ENCODE data around the gene HDAC7.

Gene HDAC7

DNA sequence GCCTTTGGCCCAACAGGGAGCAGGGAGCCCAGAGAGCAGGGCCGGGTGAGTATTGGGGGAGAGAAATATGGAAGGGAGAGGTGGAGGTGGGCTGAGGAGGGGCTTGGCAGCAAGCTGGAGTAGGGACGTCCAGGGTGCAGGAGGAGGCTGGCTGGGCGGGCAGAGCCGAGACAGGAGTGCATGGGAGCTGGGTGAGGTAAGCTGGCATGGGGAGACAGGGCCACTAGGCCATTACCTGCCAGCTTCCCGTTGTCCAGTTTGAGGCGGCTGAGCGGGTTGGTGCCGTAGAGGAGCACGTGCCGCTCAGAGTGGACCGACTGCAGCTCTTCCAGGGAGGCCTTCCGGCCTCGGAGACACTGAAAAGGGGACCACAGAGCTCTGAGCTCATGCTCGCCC is 28.4 kb downstream of the HDAC7 start:
- DNase-seq, result no peak

DNA sequence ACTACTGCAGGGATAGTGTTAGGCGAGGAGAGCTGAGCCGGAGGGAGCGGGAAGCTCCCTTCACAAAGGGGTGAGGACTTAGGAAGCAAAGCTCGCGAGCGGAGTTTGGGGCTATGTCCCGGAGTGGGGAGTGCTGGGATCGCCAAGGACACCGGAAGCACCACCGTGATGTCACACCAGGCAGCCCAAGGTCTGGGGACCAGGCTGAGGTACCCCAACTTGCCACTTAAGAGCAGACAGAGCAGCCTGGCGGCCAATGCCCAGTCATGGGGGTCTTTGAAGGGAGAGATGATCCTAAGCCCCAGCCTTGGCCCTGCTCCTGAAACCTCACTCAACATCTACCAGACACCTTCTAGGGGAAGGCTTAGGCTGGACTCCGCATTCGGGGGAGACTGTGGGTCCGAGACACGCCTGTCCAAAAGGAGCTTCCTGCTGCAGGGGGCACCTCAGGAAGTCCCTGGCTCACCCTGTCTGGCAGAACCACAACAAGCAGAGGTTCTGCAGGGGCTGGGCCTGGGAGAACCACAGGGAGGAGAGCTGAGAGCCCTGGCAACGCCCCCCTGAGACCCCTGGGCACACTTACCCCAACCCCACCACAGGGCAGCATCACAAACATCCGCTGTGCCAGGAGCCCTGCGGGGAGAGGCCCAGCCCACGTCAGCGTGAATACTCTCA is 28.9 kb downstream of the HDAC7 start:
- DNase-seq, result no peak

- no peak for DNase-seq
Measured at GRCh38 chr12:47789712-47790489, 29.8 kb downstream of the HDAC7 start.

DNA sequence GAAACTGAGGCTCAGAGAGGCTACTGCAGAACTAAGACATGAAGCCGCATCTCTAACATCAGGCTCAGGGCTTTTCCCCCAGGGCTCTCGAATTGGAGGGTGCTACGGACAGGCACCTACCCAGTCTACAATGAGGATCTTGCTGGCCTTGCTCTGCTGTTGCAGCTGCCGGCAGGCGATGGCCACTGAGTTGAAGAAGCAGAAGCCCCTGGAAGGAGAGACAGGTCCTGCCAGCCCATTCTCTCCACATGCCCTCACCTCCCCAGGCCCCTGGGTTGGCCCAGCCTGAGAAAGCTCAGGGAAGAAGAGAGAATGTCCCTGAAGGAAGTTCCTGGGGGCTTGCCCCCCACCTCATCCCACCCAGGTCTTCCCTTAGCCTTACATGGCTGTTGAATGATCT is 30.6 kb downstream of the HDAC7 start:
- DNase-seq, result no peak

DNA sequence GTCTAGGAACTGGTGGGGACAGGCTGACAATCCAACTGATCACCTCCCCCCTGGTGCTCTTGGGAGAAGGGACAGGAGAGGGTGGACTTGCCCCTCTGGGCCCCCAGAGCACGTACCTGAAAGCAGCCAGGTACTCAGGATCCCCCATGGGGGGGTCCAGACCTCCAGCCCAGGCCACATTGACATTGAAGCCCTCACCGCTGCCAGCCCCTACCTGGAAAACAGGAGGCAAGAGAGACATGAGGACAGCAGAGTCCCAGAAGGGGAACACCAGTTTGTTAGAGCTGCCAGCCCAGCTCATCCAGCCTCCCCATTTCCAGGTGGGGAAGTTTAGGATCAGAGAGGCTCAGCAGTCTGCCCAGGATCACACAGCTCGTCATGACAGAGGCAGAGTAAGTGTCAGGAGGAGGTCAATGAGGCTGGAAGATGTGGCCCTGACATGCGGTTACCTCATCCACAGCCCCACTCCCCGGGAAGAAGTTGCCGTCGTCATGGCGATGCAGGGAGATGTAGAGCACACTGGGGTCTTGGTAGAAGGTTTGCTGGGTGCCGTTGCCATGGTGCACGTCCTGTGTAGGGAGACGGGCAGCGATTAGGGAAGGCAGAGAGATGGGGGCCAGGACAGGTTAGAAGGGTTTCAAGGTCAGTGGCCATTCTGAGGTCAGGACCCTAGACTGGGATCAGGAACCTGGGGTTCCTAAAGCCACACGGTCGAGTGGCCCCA is 31.9 kb downstream of the HDAC7 start:
- DNase-seq, result no peak

GRCh38 chr12:47786662-47787280 is 32.9 kb downstream of the HDAC7 start:
- no peak for DNase-seq

DNA sequence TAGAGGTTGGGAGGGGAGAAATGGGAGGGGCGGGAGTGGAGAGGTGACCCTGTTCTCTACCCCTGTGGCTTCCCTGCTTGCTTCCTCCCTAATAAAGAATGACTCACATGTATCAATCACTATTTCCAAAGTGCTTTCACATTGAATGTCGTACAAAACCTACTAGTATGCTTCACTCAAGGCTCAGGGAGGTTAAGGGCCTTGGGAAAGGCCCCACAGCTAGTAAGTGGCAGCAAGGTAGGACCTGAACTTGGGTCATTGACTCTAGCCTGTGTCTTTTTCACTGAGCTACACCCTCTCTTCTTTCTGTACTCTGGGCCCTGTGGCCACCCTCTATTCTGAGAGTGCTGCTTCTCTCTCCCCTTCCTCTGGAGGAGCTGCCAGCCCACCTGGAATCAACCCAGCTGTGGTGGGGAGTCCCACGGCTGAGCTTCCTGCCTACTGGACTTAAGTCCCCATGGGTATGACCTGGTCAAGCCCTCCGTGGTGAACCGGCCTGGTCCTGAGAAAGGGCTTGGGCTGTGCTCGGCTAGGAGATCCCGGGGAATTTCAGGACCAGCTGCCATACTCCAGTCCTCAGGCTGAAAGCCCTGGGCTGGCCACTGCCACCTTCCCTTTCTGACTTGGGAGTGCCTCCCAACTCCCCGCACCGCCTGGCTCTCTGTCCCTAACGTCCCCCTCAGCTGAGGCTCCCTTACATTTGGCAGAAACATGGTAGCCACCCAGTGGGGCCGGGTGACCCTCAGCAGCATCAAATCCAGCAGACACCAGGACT is 33.6 kb downstream of the HDAC7 start:
- no peak for DNase-seq

DNA sequence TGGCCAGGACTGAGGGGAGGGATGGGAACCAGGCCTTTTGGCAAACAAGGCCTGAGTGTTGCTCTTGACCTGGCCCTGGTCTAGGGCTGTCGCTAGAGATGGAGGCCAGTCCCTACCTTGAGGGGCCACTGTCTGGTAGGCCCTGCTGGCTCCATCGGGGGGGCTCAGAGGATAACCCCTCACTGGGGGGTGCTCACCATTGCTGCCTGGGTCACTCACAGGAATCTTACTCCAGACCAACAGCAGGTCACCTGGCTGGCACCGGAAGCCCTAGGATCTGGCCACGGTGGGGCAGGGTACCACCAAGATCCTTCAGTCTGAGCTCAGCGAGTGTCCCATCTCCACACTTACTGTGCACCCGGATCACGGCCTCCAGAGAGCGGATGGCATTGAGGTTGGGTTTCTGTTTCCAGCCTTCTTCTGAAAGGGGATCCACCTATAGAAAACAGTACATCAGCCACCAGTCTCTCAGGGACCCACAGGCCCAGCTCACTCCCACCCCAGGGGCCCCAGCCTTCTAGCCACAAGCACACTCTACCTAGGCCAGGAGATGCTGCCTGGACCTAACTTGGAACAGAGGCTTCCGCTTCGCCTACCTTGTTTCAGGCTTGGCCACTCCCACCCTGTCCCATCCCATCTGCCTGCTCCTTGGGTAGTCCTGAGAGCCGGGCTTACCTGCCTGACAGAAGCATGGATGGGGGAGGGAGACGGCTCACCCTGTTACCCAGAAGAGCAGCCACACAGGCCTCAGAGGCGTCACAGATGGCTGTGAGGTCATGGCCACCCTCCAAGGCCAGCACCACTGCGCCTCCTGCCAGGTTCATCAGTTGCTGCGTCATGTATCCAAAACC is 34.4 kb downstream of the HDAC7 start:
- DNase-seq, result no peak

- no peak for DNase-seq
Measured at GRCh38 chr12:47783821-47784819, 35.6 kb downstream of the HDAC7 start.

DNA sequence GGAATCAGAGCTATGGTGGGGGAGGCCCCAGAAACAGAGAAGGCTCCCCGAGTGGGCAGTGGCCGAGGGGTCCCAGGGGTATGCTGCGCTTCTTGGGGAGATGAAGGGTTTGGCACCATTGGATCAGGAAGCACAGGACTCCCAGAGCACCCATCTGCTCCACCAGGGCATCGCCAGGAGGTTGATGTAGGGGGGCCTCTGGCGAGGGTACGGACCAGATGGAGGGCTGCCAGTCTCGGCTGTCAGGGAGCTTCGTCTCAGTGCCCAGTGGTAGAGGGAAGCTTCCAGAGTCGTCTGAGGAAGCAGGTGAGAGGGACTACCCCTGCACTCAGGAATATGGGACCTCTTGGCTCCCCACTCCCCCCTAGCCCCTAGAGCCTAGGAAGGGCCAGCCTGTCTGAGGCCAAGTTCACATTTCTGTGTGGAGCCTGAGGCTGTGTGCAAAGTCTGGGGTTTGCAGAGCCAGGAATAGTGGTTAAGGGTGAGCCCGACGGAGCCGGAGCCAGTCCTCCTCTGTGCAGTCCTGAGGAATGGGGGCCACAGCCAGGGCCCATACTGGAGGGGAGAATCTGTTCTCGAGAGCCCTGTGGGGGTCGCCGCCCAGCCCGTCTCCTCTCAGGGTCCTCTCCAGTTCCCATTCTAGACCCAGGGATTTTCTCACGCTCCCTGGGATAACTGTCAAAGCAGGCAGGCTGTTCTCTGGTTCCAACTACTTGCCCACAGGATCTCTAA is 36.5 kb downstream of the HDAC7 start:
- no peak for DNase-seq

- DNase-seq, result no peak
Measured at GRCh38 chr12:47782372-47782770, 37.3 kb downstream of the HDAC7 start.

DNA sequence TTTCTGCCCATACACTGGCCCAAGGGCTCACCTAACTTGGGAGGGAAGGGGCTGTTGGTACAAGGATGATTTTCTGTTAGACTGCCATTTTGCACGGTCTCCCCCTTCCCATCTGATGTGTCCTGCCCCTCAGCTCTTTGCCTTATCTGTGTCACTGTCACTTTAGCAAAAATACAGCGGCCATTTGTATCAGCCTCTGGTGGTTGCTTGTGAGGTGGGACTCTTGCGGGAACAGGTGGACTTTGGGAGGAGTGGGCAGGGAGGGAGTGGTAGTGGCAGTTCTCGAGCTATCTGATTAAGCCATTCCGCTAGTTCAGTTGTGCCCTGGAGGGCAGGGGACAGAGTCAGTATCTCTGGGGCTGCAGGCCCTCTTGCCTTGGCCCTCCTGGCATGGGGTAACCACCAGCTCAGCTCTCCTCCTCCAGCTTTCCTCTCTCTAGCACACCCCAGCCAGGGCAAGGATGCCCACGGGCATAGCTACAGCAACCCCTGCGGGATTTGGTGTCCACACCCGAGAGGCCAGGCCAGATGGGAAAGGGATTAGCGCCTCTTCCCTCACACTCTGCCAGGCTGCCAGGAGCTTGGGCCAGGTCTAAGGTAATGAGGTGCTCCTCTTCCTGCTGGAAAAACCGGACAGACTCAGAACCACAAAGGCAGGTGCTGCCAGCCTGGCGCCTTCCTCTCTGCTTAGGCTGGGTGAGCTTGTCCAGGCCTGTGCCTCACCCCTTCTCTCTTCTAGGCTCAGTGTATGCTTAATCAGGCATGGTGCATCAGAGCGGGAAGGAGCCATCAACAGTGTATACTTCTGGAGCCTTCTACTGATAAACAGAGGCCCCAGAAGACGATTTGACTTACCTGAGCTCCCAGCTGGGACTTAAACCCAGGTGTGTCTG is 38.0 kb downstream of the HDAC7 start:
- no peak for DNase-seq

- no peak for DNase-seq
Measured at GRCh38 chr12:47779943-47780504, 39.7 kb downstream of the HDAC7 start.

DNA sequence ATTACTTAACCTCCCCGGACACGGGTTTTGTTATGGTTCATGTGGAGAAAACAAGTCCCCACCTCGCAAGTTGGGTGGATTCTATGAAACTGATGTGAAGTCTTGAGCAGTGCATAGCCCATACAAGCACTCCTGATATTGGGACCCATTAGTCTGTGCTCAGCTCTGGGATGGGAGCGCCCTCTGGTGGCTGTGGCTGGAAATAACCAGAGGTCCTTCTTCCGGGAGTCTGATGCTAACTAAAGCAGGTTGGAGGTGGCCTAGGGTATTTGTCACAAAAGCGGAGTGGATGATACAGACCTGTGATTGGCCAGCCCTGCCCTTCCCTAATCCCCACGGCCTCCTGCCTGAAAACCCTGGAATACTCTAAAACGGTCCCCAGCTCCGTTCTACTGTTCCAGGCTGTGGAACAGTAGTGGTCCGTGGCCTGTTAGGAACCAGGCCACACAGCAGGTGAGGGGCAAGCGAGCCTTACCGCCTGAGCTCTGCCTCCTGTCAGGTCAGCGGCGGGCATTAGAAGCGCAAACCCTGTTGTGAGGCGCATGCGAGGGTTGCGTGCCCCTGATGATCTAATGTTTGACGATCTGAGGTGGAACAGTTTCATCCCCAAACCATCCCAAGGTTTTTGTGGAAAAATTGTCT is 40.3 kb downstream of the HDAC7 start:
- DNase-seq, result peak; percentile 90 to 91

DNA sequence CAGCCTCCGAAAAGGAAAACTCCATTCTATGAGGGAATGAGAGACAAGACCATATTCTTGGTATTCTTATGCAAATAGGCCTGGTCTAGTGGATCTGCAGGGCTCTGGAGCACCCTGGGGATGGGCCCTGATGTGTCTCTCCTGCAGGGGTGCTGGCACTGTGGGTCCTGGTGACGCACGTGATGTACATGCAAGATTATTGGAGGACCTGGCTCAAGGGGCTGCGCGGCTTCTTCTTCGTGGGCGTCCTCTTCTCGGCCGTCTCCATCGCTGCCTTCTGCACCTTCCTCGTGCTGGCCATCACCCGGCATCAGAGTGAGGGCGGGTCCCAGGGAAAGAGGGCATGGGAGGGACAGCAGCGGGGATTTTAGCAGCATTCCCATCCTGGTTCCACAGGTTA is 40.8 kb downstream of the HDAC7 start:
- DNase-seq, result no peak

DNA sequence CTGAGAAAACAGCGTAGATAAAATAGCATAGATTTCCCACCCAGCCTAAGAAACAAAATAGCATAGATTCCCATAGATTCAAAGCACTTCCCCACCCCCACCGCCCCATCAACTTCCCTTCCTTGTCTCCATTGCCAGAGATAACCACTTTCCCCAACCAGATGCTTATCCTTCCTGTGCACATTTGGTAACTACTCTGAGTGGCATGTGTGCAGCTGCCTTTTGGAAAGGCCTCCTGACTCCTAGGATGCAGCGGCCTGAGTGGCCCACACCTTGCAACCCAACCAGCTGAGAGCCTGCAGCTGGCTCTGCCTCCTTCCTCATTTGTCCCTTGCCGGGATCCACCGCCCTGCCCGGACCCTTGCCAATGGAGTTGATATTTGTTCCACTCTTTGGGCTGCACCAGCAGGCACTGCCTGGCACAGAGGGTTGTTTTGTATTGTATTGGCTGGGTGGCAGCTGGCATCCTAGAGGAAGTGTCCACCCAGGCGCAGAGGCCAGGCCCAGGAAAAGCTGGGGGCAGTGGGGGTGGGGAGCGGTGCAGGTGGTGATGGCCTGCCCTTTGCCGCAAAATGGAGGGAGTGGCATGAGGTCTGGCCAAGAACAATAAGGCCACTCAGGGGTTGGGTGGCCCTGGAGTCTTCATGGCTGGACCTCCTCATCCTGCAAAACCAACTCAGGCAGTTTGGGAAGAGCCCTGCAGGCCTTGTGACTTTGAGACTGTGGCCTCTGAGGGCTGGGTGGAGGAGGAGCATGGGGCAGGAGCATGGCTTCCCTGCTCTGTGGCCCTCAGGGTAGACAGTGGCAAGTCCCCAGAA is 41.8 kb downstream of the HDAC7 start:
- no peak for DNase-seq

- DNase-seq, result no peak
Measured at GRCh38 chr12:47777151-47777550, 42.6 kb downstream of the HDAC7 start.

All from CD4-positive, alpha-beta T cell treated with Interleukin-4 for 1 hour (primary cell).